CD14-positive monocyte (primary cell): Measurements from ENCODE around the gene OR6M1. TPM values are rescaled to one million over a fixed set of nuclear protein-coding genes. Genes with fewer than 3 reads are reported as not detected.

Experiments
- DNase-seq, 3 donors: peaks; one replicate each; pipeline ENCODE4 v3.0.0-alpha.2; 2011 to 2022
- H2AFZ ChIP-seq: 2 replicates; pipeline ENCODE4 v1.6.0; 2012; ENCODE audit warnings: mild to moderate bottlenecking, low read depth, low read length, inconsistent platforms; ENCODE audit not compliant: insufficient read depth, poor library complexity, severe bottlenecking
- H3K27ac ChIP-seq, 2 donors: 1 replicate in 1 of 2; 2 replicates in 1 of 2; pipeline ENCODE4 v1.5.1; 2012 to 2013; ENCODE audit warnings: low read length in 2 of 2, control low read depth in 1 of 2, inconsistent platforms in 1 of 2, low read depth in 1 of 2, mild to moderate bottlenecking in 1 of 2
- H3K27me3 ChIP-seq, 2 donors: one replicate each; pipeline versions ENCODE4 v1.6.0 to v1.6.1; 2011 to 2013; ENCODE audit warnings: low read length in 2 of 2; ENCODE audit not compliant: control insufficient read depth in 2 of 2, insufficient read depth in 2 of 2
- H3K36me3 ChIP-seq, 2 donors: replicated peaks in 1 of 2; 1 replicate in 1 of 2; 2 replicates in 1 of 2; pipeline versions ENCODE4 v1.5.1 to v1.6.1; 2012 to 2013; ENCODE audit warnings: low read length in 2 of 2, control low read depth in 1 of 2, inconsistent platforms in 1 of 2, mild to moderate bottlenecking in 1 of 2; ENCODE audit not compliant: insufficient read depth in 2 of 2, control insufficient read depth in 1 of 2
- H3K4me1 ChIP-seq, 2 donors: 1 replicate in 1 of 2; 2 replicates in 1 of 2; pipeline versions ENCODE4 v1.5.1 to v1.6.1; 2012 to 2013; ENCODE audit warnings: low read length in 2 of 2, control low read depth in 1 of 2, inconsistent platforms in 1 of 2, mild to moderate bottlenecking in 1 of 2, moderate library complexity in 1 of 2; ENCODE audit not compliant: insufficient read depth in 2 of 2, control insufficient read depth in 1 of 2
- H3K4me2 ChIP-seq: replicated peaks from 2 replicates; pipeline ENCODE3; 2012; ENCODE audit warnings: low read length, moderate library complexity, mild to moderate bottlenecking; ENCODE audit not compliant: poor library complexity, severe bottlenecking; ENCODE audit errors: extremely low read depth
- H3K4me3 ChIP-seq, 3 experiments: fragments of 200-600 bp in 1 of 3; sonication (generic) in 1 of 3; replicated peaks in 1 of 3; 1 replicate in 2 of 3; 2 replicates in 1 of 3; pipeline ENCODE4 v1.5.1; 2011 to 2013; ENCODE audit warnings: low read length in 3 of 3, mild to moderate bottlenecking in 3 of 3, control low read depth in 2 of 3, low read depth in 2 of 3, inconsistent platforms in 1 of 3, moderate library complexity in 1 of 3
- H3K79me2 ChIP-seq: 2 replicates; pipeline ENCODE4 v1.6.0; 2012; ENCODE audit warnings: mild to moderate bottlenecking, control low read depth, inconsistent platforms, low read length, moderate library complexity; ENCODE audit not compliant: insufficient read depth
- H3K9ac ChIP-seq: 2 replicates; pipeline ENCODE4 v1.6.0; 2017; ENCODE audit warnings: low read length, mild to moderate bottlenecking; ENCODE audit not compliant: insufficient read depth, poor library complexity, severe bottlenecking
- H3K9me3 ChIP-seq, 2 donors: replicated peaks in 1 of 2; 1 replicate in 1 of 2; 2 replicates in 1 of 2; pipeline versions ENCODE4 v1.5.1 to v1.6.1; 2012 to 2013; ENCODE audit warnings: low read length in 2 of 2, control low read depth in 1 of 2; ENCODE audit not compliant: control insufficient read depth in 1 of 2, insufficient read depth in 1 of 2
- H4K20me1 ChIP-seq: 2 replicates; pipeline ENCODE4 v1.6.0; 2012; ENCODE audit warnings: mild to moderate bottlenecking, low read length, control low read depth, moderate library complexity; ENCODE audit not compliant: insufficient read depth
- H3K27ac Mint-ChIP-seq, 7 donors: one replicate each; pipeline ENCODE4 v1.8.0; 2020; ENCODE audit warnings: mild to moderate bottlenecking in 7 of 7, mixed read lengths in 7 of 7, moderate library complexity in 6 of 7, inconsistent platforms in 2 of 7
- H3K27me3 Mint-ChIP-seq, 3 donors: one replicate each; pipeline ENCODE4 v1.8.0; 2021 to 2022; ENCODE audit warnings: low read depth in 3 of 3, mild to moderate bottlenecking in 3 of 3, mixed read lengths in 3 of 3, moderate library complexity in 3 of 3, inconsistent platforms in 1 of 3
- H3K36me3 Mint-ChIP-seq, 2 donors: one replicate each; pipeline ENCODE4 v1.8.0; 2020; ENCODE audit warnings: mixed read lengths in 2 of 2, inconsistent platforms in 1 of 2, mild to moderate bottlenecking in 1 of 2
- H3K4me1 Mint-ChIP-seq: one replicate; pipeline ENCODE4 v1.8.0; 2020; ENCODE audit warnings: mild to moderate bottlenecking, mixed read lengths
- H3K4me3 Mint-ChIP-seq, 2 donors: one replicate each; pipeline ENCODE4 v1.8.0; 2020; ENCODE audit warnings: mild to moderate bottlenecking in 2 of 2, mixed read lengths in 2 of 2, moderate library complexity in 1 of 2
- H3K9me3 Mint-ChIP-seq, 7 donors: one replicate each; pipeline ENCODE4 v1.8.0; 2020 to 2022; ENCODE audit warnings: mixed read lengths in 7 of 7, mild to moderate bottlenecking in 6 of 7, moderate library complexity in 6 of 7, inconsistent platforms in 2 of 7
- WGBS: methylation state at CpG from one replicate; pipeline ENCODE4 v1.1.5; 2013; ENCODE audit warnings: missing lambda C conversion rate; ENCODE audit not compliant: insufficient coverage; 5-methylcytosine and 5-hydroxymethylcytosine counted together
- intact Hi-C, 2 donors: fragments of 100-400 bp; cut with micrococcal nuclease; formaldehyde crosslinking; loops; one replicate each; pipeline versions ENCODE4 v1.15.0 to v1.15.1; 2023
- polyA plus RNA-seq, 3 donors: library from polyadenylated mRNA; depleted of rRNA in 1 of 3; unstranded in 2 of 3; stranded (reverse) in 1 of 3; fragments of 300-500 nt in 2 of 3; fragments of >200 nt in 1 of 3; fragmentation: Illumina TruSeq in 2 of 3; gene quantifications; 1 replicate in 2 of 3; 2 replicates in 1 of 3; pipeline ENCODE4 v1.2.3, GENCODE V29; 2012 to 2021
- TF ChIP-seq, protein P1 (sequence below): fragments of 200-600 bp; IDR thresholded peaks from one replicate; pipeline ENCODE4 v1.8.0; 2022; ENCODE audit warnings: antibody characterized with exemption, mild to moderate bottlenecking

OR6M1 gene
- polyA plus RNA-seq, 3 donors: not detected

- H3K9me3 ChIP-seq: no peaks in the 10 kb centered on the region
- no peak for DNase-seq
- H3K4me1 ChIP-seq: no peaks in the 10 kb centered on the region
- H3K27ac Mint-ChIP-seq: no peak overlapping the region
- no peak overlapping the region for H3K9ac ChIP-seq
- peaks cover 0 to 14% (median 7%) of the 10 kb centered on the region in 7 donors for H3K9me3 Mint-ChIP-seq
- H4K20me1 ChIP-seq: no peaks in the 10 kb centered on the region
- TF ChIP-seq, protein P1, sequence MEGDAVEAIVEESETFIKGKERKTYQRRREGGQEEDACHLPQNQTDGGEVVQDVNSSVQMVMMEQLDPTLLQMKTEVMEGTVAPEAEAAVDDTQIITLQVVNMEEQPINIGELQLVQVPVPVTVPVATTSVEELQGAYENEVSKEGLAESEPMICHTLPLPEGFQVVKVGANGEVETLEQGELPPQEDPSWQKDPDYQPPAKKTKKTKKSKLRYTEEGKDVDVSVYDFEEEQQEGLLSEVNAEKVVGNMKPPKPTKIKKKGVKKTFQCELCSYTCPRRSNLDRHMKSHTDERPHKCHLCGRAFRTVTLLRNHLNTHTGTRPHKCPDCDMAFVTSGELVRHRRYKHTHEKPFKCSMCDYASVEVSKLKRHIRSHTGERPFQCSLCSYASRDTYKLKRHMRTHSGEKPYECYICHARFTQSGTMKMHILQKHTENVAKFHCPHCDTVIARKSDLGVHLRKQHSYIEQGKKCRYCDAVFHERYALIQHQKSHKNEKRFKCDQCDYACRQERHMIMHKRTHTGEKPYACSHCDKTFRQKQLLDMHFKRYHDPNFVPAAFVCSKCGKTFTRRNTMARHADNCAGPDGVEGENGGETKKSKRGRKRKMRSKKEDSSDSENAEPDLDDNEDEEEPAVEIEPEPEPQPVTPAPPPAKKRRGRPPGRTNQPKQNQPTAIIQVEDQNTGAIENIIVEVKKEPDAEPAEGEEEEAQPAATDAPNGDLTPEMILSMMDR: no peak
- no peak overlapping the region for H2AFZ ChIP-seq
- H3K4me3 ChIP-seq: no peak overlapping the region
- no peak overlapping the region for H3K4me3 Mint-ChIP-seq
- no peak overlapping the region for H3K4me2 ChIP-seq
- H3K79me2 ChIP-seq: no peaks in the 10 kb centered on the region
- H3K27me3 Mint-ChIP-seq: peaks cover 0 to 3% (median 0%) of the 10 kb centered on the region in 3 donors
- H3K27ac ChIP-seq: no peak overlapping the region
- H3K36me3 Mint-ChIP-seq: no peaks in the 10 kb centered on the region
- no peaks in the 10 kb centered on the region for H3K4me1 Mint-ChIP-seq
- intact Hi-C loops: no loop called here
- no peaks in the 10 kb centered on the region for H3K36me3 ChIP-seq
- H3K27me3 ChIP-seq: no peaks in the 10 kb centered on the region
Measured at GRCh38 chr11:123770712-123771111, 35.4 kb downstream of the OR6M1 start.

DNA sequence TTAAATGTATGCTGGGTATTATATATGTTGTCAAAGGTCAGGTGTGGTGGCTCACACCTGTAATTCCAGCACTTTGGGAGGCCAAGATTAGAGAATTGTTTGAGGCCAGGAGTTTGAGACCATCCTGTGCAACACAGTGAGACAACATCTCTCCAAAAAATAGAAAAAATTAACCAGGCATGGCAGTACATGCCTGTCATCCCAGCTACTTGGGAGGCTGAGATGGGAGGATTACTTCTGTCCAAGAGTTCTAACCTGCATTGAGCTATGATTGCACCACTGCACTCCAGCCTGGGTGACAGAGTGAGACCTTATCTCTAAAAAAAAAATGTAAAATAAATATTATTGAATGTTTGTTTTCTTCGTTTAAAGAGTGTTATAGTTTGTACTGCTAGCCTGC is 40.5 kb downstream of the OR6M1 start:
- intact Hi-C loops: no loop called here
- Mint-ChIP-seq H3K9me3 (peaks cover 10 to 26% (median 13%) of the 10 kb centered on the region in 7 donors), H3K36me3 (no peaks in the 10 kb centered on the region), H3K27ac (no peak overlapping the region), H3K4me1 (no peaks in the 10 kb centered on the region), H3K27me3 (peaks cover 0 to 9% (median 0%) of the 10 kb centered on the region in 3 donors), H3K4me3 (no peak overlapping the region)
- peaks cover 7 to 17% of the 10 kb centered on the region in 2 donors for H3K9me3 ChIP-seq
- H2AFZ ChIP-seq: no peak overlapping the region
- H3K36me3 ChIP-seq: no peaks in the 10 kb centered on the region
- no peaks in the 10 kb centered on the region for H3K27me3 ChIP-seq
- no peak overlapping the region for H3K9ac ChIP-seq
- TF ChIP-seq, protein P1: no peak
- WGBS: no CpG with 5 or more reads among the region's 1 CpG
- H4K20me1 ChIP-seq: no peaks in the 10 kb centered on the region
- H3K4me2 ChIP-seq: no peak overlapping the region
- H3K4me1 ChIP-seq: no peaks in the 10 kb centered on the region
- no peaks in the 10 kb centered on the region for H3K79me2 ChIP-seq
- no peak overlapping the region for H3K27ac ChIP-seq
- DNase-seq: no peak
- no peak overlapping the region for H3K4me3 ChIP-seq
